Epithelial cell of proximal tubule (primary cell): ENCODE data around the gene DNAJB11. TPM values are rescaled to one million over a fixed set of nuclear protein-coding genes. Genes with fewer than 3 reads are reported as not detected.
A peak's percentile ranks its signal among the peaks of the same experiment; 100 is the strongest.

Experiments
- DNase-seq: peaks from one replicate; pipeline ENCODE4 v3.0.0-alpha.2; 2011; ENCODE audit warnings: low read depth
- H3K4me3 ChIP-seq: 2 replicates; pipeline ENCODE4 v1.5.1; 2011; ENCODE audit warnings: low read depth, mild to moderate bottlenecking, low read length
- total RNA-seq: library from RNA; depleted of rRNA; stranded (reverse); fragments of >200 nt; gene quantifications from 2 replicates; pipeline ENCODE4 v1.2.3, GENCODE V29; 2015
- TF ChIP-seq, protein P1 (sequence below): conservative IDR thresholded peaks from 2 replicates; pipeline ENCODE4 v1.5.1; 2012; ENCODE audit warnings: low read depth, mild to moderate bottlenecking, low read length

Gene DNAJB11
- total RNA-seq, result 76.7 and 96.3 TPM in 2 replicates

GRCh38 chr3:186570096-186570940 lies at the start of gene DNAJB11:
Gene DNAJB11 (plus strand): TSS chr3:186570720. CDS start chr3:186570898, 178 bp downstream.
- DNase-seq, result peak; percentile 98
- TF ChIP-seq, protein P1, sequence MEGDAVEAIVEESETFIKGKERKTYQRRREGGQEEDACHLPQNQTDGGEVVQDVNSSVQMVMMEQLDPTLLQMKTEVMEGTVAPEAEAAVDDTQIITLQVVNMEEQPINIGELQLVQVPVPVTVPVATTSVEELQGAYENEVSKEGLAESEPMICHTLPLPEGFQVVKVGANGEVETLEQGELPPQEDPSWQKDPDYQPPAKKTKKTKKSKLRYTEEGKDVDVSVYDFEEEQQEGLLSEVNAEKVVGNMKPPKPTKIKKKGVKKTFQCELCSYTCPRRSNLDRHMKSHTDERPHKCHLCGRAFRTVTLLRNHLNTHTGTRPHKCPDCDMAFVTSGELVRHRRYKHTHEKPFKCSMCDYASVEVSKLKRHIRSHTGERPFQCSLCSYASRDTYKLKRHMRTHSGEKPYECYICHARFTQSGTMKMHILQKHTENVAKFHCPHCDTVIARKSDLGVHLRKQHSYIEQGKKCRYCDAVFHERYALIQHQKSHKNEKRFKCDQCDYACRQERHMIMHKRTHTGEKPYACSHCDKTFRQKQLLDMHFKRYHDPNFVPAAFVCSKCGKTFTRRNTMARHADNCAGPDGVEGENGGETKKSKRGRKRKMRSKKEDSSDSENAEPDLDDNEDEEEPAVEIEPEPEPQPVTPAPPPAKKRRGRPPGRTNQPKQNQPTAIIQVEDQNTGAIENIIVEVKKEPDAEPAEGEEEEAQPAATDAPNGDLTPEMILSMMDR, result no peak
- H3K4me3 ChIP-seq, result peak within 1 kb of the TSS; percentile 91

DNA sequence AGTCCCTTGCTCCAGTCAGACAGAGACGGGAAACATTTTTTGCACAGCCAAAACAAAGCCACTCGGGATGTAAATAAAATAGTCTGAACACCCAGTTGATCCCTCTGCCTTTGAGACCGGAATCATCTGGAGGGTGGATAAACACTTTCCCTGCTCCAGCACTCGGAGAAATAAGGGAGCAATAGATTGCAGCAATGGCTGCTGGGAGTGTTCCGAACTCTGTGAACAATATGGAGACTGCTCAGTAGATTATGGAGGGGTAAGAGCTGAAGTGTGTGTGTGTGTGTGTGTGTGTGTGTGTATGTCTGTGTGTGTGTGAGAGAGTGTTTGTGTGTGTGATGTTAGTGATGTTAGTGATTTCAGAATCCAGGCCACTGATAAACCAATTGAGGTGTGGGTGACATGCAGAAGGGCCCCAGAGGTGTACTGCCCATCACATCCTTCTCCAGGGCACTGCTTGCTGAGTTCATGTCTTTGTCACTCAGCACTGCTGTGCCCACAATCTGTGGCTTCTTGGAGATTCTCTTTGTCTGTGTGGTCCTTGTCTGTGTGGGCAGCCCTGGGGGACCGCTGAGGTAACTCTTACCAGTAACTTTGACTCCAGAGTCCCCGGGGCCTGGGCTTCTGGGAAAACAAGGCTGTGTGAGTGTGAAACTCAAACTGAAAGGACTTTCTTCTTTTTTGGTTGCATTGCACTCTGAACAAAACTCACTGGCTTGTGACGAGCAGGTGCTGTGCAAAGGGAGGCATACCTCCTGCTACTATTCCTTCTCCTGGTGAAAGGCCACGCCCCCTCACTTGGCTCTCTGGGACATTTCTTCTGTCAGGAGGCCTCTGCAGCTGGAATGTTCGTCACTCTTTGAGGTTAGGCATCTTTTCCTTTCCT lies 49.3 kb upstream of the DNAJB11 start:
- TF ChIP-seq, protein P1, result no peak
- H3K4me3 ChIP-seq, result no peak overlapping the region
- DNase-seq, result no peak

DNA sequence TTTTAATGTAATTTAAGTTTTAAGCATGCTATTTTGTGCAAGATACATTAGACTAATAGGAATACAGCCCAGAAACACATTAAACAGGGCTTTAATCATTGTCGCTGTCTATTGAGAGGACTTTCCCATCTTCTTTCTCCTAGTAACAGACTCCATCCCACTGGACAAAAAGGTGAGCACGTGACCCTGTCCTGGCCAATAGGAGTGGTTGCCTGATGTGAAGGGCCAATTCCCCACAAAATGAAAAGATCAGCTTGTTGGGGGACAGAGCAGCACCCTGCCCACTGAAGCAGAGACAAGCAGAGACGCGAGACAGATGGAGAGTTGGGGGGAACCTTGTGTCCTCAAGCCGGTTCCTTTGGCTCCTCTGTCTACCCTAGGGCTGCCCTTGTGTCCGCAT lies 47.5 kb upstream of the DNAJB11 start:
- TF ChIP-seq, protein P1, result no peak
- DNase-seq, result no peak
- H3K4me3 ChIP-seq, result no peak overlapping the region

DNA sequence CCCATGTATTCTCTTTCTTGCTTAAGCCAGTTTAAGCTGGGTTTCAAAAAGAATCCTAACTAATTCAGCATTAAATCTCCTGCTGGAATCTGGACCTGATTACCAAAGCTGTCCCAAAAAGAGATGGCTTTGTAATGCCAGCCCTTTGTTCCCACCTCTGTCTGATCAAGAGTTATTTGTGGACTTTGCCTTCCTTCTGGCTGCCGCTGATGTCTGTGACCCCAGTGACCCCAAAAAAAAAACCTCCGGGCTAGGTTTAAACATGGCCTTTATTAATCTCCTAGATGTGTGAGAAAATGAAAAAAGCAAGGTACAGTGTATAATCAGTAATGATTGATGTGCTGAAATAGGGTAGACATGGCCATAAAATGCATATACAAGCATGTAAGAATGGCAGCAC lies 47.1 kb upstream of the DNAJB11 start:
- DNase-seq, result no peak
- no peak overlapping the region for H3K4me3 ChIP-seq
- TF ChIP-seq, protein P1, result no peak

- no peak for DNase-seq
- TF ChIP-seq, protein P1, result no peak
These were observed 45.9 kb upstream of the DNAJB11 start for GRCh38 chr3:186524616-186525015.

DNA sequence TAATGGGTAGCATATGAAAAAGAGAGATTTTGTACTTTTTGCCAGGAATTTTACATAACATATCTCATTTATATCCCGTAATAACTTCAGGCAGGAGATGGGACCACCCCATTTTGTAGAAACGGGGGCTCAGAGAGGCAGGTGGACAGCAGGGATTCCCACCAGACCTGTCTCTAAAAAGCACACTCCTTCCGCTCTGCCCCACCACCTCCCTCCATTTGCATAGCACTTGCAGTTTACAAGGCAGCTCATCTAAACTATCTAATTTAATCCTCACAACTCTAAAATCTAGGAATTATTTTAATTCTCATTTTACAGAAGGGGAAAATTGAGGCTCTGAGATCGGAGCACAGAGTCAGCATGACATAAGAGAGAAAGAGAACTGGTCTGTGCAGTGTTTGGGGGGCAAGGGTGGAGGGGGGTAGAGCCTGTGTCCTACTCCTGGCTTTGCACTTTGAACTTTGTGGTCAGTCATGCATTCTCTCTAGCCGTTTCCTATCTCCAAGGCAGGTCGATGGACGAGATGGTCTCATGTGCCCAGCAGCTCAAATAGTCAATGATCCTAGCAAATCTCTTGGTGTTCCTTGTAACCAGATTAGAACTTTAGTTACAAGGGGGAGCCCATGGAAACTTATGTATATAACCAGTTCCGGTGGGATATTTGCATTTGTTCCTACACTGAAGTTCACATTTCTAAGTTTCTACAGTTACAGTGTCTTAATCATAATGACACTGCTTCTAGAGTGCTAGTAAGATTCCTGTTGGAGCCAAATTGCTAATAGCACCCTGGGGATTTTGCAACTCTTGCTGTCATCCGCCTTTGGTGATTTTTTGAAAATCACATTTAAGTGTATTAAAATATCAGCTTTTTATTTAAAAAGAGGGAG lies 44.9 kb upstream of the DNAJB11 start:
- H3K4me3 ChIP-seq, result no peak overlapping the region
- TF ChIP-seq, protein P1, result no peak
- no peak for DNase-seq

More at GRCh38 chr3:186524616-186525015, 45.9 kb upstream of the DNAJB11 start:
- H3K4me3 ChIP-seq, result no peak overlapping the region
